ENCODE results near the gene CACNA1A.

The CACNA1A gene

GRCh38 chr19:13301627-13302334, 204.5 kb downstream of the CACNA1A start:
- DNase-seq: no peak

GRCh38 chr19:13300421-13301030, 205.8 kb downstream of the CACNA1A start:
- DNase-seq: no peak

- DNase-seq: no peak
These were observed 206.4 kb downstream of the CACNA1A start for GRCh38 chr19:13299838-13300237.

- no peak for DNase-seq
These were observed 207.5 kb downstream of the CACNA1A start for GRCh38 chr19:13298565-13299481.

GRCh38 chr19:13297023-13297422, 209.3 kb downstream of the CACNA1A start:
- no peak for DNase-seq

- DNase-seq: no peak
These were observed 211.3 kb downstream of the CACNA1A start for GRCh38 chr19:13294812-13295567.

- DNase-seq: no peak
These were observed 214.4 kb downstream of the CACNA1A start for GRCh38 chr19:13291913-13292312.

GRCh38 chr19:13290741-13291140, 215.5 kb downstream of the CACNA1A start:
- no peak for DNase-seq

- DNase-seq: no peak
These were observed 217.0 kb downstream of the CACNA1A start for GRCh38 chr19:13289295-13289694.

- DNase-seq: no peak
These were observed 219.9 kb downstream of the CACNA1A start for GRCh38 chr19:13286195-13286985.

GRCh38 chr19:13284929-13285928, 221.1 kb downstream of the CACNA1A start:
- no peak for DNase-seq

- DNase-seq: no peak
These were observed 222.4 kb downstream of the CACNA1A start for GRCh38 chr19:13283871-13284270.

- no peak for DNase-seq
These were observed 223.7 kb downstream of the CACNA1A start for GRCh38 chr19:13282486-13283065.

GRCh38 chr19:13281567-13282291, 224.6 kb downstream of the CACNA1A start:
- DNase-seq: no peak

- peak in 1 of 2 experiments; percentile 50 for DNase-seq
These were observed 229.0 kb downstream of the CACNA1A start for GRCh38 chr19:13277104-13277809.

- no peak for DNase-seq
These were observed 231.1 kb downstream of the CACNA1A start for GRCh38 chr19:13275016-13275722.

- DNase-seq: no peak
These were observed 235.7 kb downstream of the CACNA1A start for GRCh38 chr19:13270514-13271105.

- DNase-seq: no peak
These were observed 236.9 kb downstream of the CACNA1A start for GRCh38 chr19:13269348-13269747.
